T-cell (primary cell): ENCODE data around the gene AKAP6. TPM values are rescaled to one million over a fixed set of nuclear protein-coding genes. Genes with fewer than 3 reads are reported as not detected.
A peak's percentile ranks its signal among the peaks of the same experiment; 100 is the strongest.

ENCODE experiments used
- ATAC-seq, 4 experiments: fragments of 200-7000 bp in 3 of 4; fragments of 150-1000 bp in 1 of 4; cut with Tn5 transposase; replicated peaks in 1 of 4; 1 replicate in 3 of 4; 2 replicates in 1 of 4; pipeline ENCODE4 v1.10.0; 2021; ENCODE audit warnings: moderate library complexity in 3 of 4, mild to moderate bottlenecking in 2 of 4, moderate number of reproducible peaks in 1 of 4
- CTCF ChIA-PET, 2 donors: fragments of 300-600 bp; sonication (Branson Sonifier 250); formaldehyde crosslinking; loops; one replicate each; lab custom pipeline; 2022; ENCODE audit warnings: antibody characterized with exemption in 2 of 2; lab: Charles Lee
- POLR2A ChIA-PET, 2 donors: fragments of 300-600 bp; sonication (Branson Sonifier 250); formaldehyde crosslinking; loops; one replicate each; lab custom pipeline; 2022; ENCODE audit warnings: antibody characterized with exemption in 2 of 2; lab: Charles Lee
- DNase-seq, 35 experiments: peaks; one replicate each; pipeline versions ENCODE4 v3.0.0 to v3.0.0-alpha.2; 2013 to 2023
- H3K27ac ChIP-seq: one replicate; pipeline ENCODE4 v1.5.1; 2013; ENCODE audit warnings: low read length
- H3K27me3 ChIP-seq, 2 experiments: replicated peaks in 1 of 2; 1 replicate in 1 of 2; 2 replicates in 1 of 2; pipeline versions ENCODE4 v1.6.1 to v1.7.0; 2013; ENCODE audit warnings: low read length in 1 of 2, mixed read lengths in 1 of 2; ENCODE audit not compliant: control insufficient read depth in 2 of 2, insufficient read depth in 2 of 2; ENCODE audit errors: extremely low read depth in 1 of 2
- H3K36me3 ChIP-seq, 2 donors: 1 replicate in 1 of 2; 2 replicates in 1 of 2; pipeline versions ENCODE4 v1.6.1 to v1.7.0; 2013; ENCODE audit warnings: low read length in 1 of 2; ENCODE audit not compliant: control insufficient read depth in 2 of 2, insufficient read depth in 1 of 2; ENCODE audit errors: extremely low read depth in 1 of 2
- H3K4me1 ChIP-seq, 2 experiments: 1 replicate in 1 of 2; 2 replicates in 1 of 2; pipeline versions ENCODE4 v1.6.1 to v1.7.0; 2013; ENCODE audit warnings: low read length in 2 of 2, mixed read lengths in 1 of 2; ENCODE audit not compliant: insufficient read depth in 2 of 2, control insufficient read depth in 1 of 2; ENCODE audit errors: extremely low read depth in 1 of 2
- H3K4me3 ChIP-seq, 2 donors: 1 replicate in 1 of 2; 2 replicates in 1 of 2; pipeline versions ENCODE4 v1.5.1 to v1.7.0; 2013; ENCODE audit warnings: mild to moderate bottlenecking in 2 of 2, low read length in 1 of 2, moderate library complexity in 1 of 2; ENCODE audit not compliant: control insufficient read depth in 1 of 2; ENCODE audit errors: extremely low read depth in 1 of 2
- H3K9me3 ChIP-seq: 2 replicates; pipeline ENCODE4 v1.7.0; 2013
- H3K27ac Mint-ChIP-seq, 2 donors: one replicate each; pipeline ENCODE4 v1.8.0; 2020 to 2021; ENCODE audit warnings: mild to moderate bottlenecking in 2 of 2, mixed read lengths in 2 of 2
- H3K27me3 Mint-ChIP-seq, 2 donors: one replicate each; pipeline ENCODE4 v1.8.0; 2021 to 2022; ENCODE audit warnings: mixed read lengths in 2 of 2
- H3K36me3 Mint-ChIP-seq: one replicate; pipeline ENCODE4 v1.8.0; 2021; ENCODE audit warnings: mixed read lengths
- H3K4me1 Mint-ChIP-seq, 3 donors: one replicate each; pipeline ENCODE4 v1.8.0; 2020 to 2022; ENCODE audit warnings: mixed read lengths in 3 of 3, mild to moderate bottlenecking in 1 of 3
- H3K4me3 Mint-ChIP-seq, 3 donors: one replicate each; pipeline ENCODE4 v1.8.0; 2020 to 2022; ENCODE audit warnings: mild to moderate bottlenecking in 3 of 3, mixed read lengths in 3 of 3, moderate library complexity in 3 of 3
- H3K9me3 Mint-ChIP-seq, 3 donors: one replicate each; pipeline ENCODE4 v1.8.0; 2020 to 2022; ENCODE audit warnings: mixed read lengths in 3 of 3
- whole genome bisulfite sequencing: methylation state at CpG from one replicate; pipeline ENCODE4 v1.1.5; 2013; ENCODE audit warnings: missing lambda C conversion rate; ENCODE audit not compliant: insufficient coverage; 5-methylcytosine and 5-hydroxymethylcytosine counted together
- total RNA-seq, 35 experiments: library from RNA in 6 of 35; stranded (reverse) in 6 of 35; fragments of 120-200 nt in 1 of 35; gene quantifications; one replicate each; pipeline versions ENCODE4 v1.2.1 to v1.2.4 and lab custom pipeline; 2013 to 2026

AKAP6 gene
- total RNA-seq, 5 donors from 2014 or later (not counting 1 experiment from before 2014, with no cell fraction given) = 1.7 to 6.6 (median 2.6) TPM

DNA sequence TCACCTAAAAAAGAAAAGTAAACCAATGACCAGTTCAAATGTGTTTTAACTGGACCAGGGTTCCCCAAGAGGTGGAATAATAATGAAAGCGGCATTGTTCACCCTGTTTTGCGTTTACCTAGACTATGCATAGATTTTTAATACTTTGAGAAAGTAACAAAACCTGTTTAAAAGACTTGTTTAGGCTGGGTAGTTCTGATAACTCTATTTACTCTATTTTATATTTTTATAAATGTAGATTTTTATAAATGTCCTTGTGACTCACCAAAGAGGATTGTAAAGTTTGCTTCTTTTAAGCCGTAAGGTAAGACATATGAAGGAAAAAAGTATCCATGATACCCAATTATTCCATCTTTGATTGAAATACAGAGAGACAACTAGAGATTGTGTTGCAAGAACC lies 321.6 kb downstream of the AKAP6 start:
- WGBS = no CpG with 5 or more reads among the region's 3 CpGs
- no peak for DNase-seq
- H3K9me3 Mint-ChIP-seq = peaks cover 0 to 4% (median 0%) of the 10 kb centered on the region in 3 donors

DNA sequence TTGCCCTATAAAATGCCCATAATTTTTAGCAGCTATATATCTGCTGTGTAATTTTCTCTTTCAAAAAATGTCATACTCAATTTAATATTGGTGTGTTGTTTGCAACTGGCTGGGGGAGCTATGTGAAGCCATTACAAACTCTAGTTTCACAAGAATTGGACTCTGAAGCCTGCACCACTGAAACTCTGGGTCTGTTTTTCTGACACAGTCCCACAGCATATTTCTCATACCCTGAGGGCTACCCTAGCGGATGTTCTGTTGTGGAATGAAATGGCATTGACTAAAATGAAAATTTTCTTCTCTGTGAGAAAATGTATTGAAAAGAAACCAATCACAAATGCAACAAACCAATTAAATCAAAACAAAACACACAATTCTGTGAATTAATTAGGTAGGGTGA lies 325.0 kb downstream of the AKAP6 start:
- Histone ChIP-seq H3K27me3 (no peaks in the 10 kb centered on the region), H3K4me1 (no peaks in the 10 kb centered on the region), H3K36me3 (no peaks in the 10 kb centered on the region), H3K9me3 (no peaks in the 10 kb centered on the region), H3K27ac (no peak overlapping the region), H3K4me3 (no peak overlapping the region)
- ChIA-PET CTCF (no interaction called here), POLR2A (no interaction called here)
- no CpG with 5 or more reads among the region's 1 CpG for whole genome bisulfite sequencing
- Mint-ChIP-seq H3K27me3 (no peaks in the 10 kb centered on the region), H3K4me3 (no peak overlapping the region), H3K4me1 (no peaks in the 10 kb centered on the region), H3K36me3 (no peaks in the 10 kb centered on the region), H3K9me3 (peaks cover 0 to 4% (median 0%) of the 10 kb centered on the region in 3 donors), H3K27ac (no peak overlapping the region)
- DNase-seq (no peak), ATAC-seq (no peak)

More for the DNA sequence above, 321.6 kb downstream of the AKAP6 start:
- Mint-ChIP-seq H3K4me3 (no peak overlapping the region), H3K27ac (no peak overlapping the region), H3K27me3 (no peaks in the 10 kb centered on the region), H3K4me1 (no peaks in the 10 kb centered on the region), H3K36me3 (no peaks in the 10 kb centered on the region)
- ChIA-PET CTCF (no interaction called here), POLR2A (no interaction called here)
- H3K4me3 ChIP-seq = no peak overlapping the region
- H3K4me1 ChIP-seq = no peaks in the 10 kb centered on the region
- H3K36me3 ChIP-seq = no peaks in the 10 kb centered on the region
- H3K27ac ChIP-seq = no peak overlapping the region
- no peak for ATAC-seq
- no peaks in the 10 kb centered on the region for H3K9me3 ChIP-seq
- H3K27me3 ChIP-seq = no peaks in the 10 kb centered on the region

DNA sequence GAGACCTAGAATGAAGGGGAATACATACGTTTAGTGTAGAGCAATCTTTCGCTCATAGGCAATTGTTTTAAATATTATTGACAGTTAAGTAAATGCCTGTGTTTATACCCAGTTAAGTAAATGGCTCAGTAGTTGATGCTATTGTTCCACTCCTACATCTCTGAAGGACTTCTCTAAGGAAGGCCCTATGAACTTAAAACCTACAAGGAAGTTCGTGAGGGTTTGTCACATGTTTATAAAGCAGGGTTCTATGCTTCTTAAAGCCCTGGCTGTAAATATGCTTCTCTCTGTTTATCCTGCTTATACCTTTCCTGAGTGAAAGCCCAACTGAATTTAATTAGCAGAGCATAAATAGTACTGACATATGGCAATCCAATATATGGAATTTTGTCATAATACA lies 327.5 kb downstream of the AKAP6 start:
- Histone ChIP-seq H3K4me1 (no peaks in the 10 kb centered on the region), H3K4me3 (no peak overlapping the region), H3K27ac (no peak overlapping the region), H3K9me3 (no peaks in the 10 kb centered on the region), H3K27me3 (no peaks in the 10 kb centered on the region), H3K36me3 (no peaks in the 10 kb centered on the region)
- no peaks in the 10 kb centered on the region for H3K9me3 Mint-ChIP-seq
- H3K27me3 Mint-ChIP-seq = peaks cover 0 to 4% of the 10 kb centered on the region in 2 donors
- H3K27ac Mint-ChIP-seq = no peak overlapping the region
- ATAC-seq = no peak
- DNase-seq = no peak
- POLR2A ChIA-PET = no interaction called here
- no peak overlapping the region for H3K4me3 Mint-ChIP-seq
- WGBS = no CpG with 5 or more reads among the region's 3 CpGs
- no peaks in the 10 kb centered on the region for H3K36me3 Mint-ChIP-seq
- H3K4me1 Mint-ChIP-seq = no peaks in the 10 kb centered on the region
- CTCF ChIA-PET = no interaction called here

DNA sequence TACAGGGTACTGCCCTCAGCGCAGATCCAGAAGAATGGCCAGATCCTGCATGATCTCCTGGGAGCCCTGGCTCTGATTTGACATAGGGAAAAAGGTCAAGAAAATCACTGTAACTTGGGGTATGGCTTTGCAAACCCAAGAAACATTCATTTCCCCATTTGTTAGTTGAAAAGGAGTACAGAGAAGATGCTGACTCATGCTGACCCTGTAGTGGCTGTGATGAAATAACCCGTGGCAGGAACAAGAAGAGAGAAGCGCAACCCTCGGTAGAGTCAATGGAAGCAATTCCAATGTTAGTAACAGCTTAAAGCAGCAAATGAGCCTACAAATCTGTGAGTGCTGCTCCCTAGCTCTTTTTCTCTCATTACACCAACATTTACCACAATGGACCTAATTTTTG lies 328.0 kb downstream of the AKAP6 start:
- H3K4me1 ChIP-seq = no peaks in the 10 kb centered on the region
- Mint-ChIP-seq H3K27ac (no peak overlapping the region), H3K27me3 (peaks cover 0 to 4% of the 10 kb centered on the region in 2 donors), H3K36me3 (no peaks in the 10 kb centered on the region), H3K4me3 (no peak overlapping the region), H3K9me3 (no peaks in the 10 kb centered on the region), H3K4me1 (no peaks in the 10 kb centered on the region)
- POLR2A ChIA-PET = no interaction called here
- no peak overlapping the region for H3K4me3 ChIP-seq
- WGBS = 46% methylated on average over 2 of the region's 4 CpGs
- H3K27me3 ChIP-seq = no peaks in the 10 kb centered on the region
- DNase-seq (peak in 3 of 35 experiments; percentile 0 to 4 (median 3)), ATAC-seq (no peak)
- no peak overlapping the region for H3K27ac ChIP-seq
- no peaks in the 10 kb centered on the region for H3K9me3 ChIP-seq
- H3K36me3 ChIP-seq = no peaks in the 10 kb centered on the region
- CTCF ChIA-PET = no interaction called here

DNA sequence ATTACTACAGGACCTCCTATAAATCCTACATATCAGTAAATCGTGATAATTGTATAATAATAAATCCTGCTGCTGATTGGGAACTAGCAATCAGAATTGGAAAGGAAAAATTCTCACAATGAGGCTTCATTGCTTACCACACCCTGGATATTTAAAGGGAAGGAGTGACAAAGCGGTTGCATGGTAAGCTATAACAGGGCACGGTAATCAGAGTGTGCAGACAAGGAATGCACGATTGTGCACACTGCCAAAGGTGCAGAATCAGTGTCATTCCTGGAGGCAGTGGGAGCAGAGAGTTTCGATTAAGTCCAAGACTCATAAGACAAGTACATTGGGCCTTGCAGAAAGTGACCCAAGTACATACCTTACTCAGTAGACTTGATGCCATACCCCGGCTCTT lies 332.1 kb downstream of the AKAP6 start:
- Mint-ChIP-seq H3K27ac (no peak overlapping the region), H3K27me3 (peaks cover 0 to 4% of the 10 kb centered on the region in 2 donors), H3K9me3 (no peaks in the 10 kb centered on the region), H3K4me1 (no peaks in the 10 kb centered on the region), H3K36me3 (no peaks in the 10 kb centered on the region), H3K4me3 (no peak overlapping the region)
- ATAC-seq (no peak), DNase-seq (no peak)
- POLR2A ChIA-PET = no interaction called here
- H3K36me3 ChIP-seq = no peaks in the 10 kb centered on the region
- no peak overlapping the region for H3K27ac ChIP-seq
- no peaks in the 10 kb centered on the region for H3K4me1 ChIP-seq
- CTCF ChIA-PET = no interaction called here
- no peak overlapping the region for H3K4me3 ChIP-seq
- WGBS = 90% methylated on average over 2 of the region's 6 CpGs
- H3K9me3 ChIP-seq = no peaks in the 10 kb centered on the region
- no peaks in the 10 kb centered on the region for H3K27me3 ChIP-seq

DNA sequence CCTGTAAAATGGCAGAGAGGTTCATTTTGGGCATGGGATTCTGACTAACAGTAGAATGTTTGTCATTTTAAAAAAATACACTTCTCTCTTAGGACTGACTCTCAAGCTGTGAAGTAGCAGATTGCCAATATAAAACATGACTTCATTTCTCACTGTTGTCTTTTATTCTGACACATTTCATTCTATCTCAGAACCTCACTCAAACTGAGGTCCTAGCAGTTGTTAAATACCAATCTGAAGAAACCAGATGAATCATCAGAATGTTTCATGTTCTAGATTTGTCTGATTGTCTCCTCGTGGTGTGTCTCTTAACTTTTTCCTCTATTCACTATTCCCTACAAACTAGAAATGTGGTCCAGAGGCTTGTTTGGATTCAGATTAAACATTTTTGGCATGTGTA lies 333.1 kb downstream of the AKAP6 start:
- Mint-ChIP-seq H3K36me3 (no peaks in the 10 kb centered on the region), H3K27ac (no peak overlapping the region), H3K4me3 (no peak overlapping the region), H3K9me3 (no peaks in the 10 kb centered on the region), H3K4me1 (no peaks in the 10 kb centered on the region), H3K27me3 (peaks cover 0 to 4% of the 10 kb centered on the region in 2 donors)
- no peak overlapping the region for H3K27ac ChIP-seq
- POLR2A ChIA-PET = no interaction called here
- CTCF ChIA-PET = interaction anchor here in 1 of 2 donors (0.7 kb wide), 1 partner anchor 47 kb away, joined by 3 read pairs; no protein-coding TSS in a partner anchor
- H3K4me1 ChIP-seq = no peaks in the 10 kb centered on the region
- H3K27me3 ChIP-seq = no peaks in the 10 kb centered on the region
- no peaks in the 10 kb centered on the region for H3K9me3 ChIP-seq
- no CpG with 5 or more reads among the region's 1 CpG for WGBS
- ATAC-seq (no peak), DNase-seq (no peak)
- no peaks in the 10 kb centered on the region for H3K36me3 ChIP-seq
- H3K4me3 ChIP-seq = no peak overlapping the region

DNA sequence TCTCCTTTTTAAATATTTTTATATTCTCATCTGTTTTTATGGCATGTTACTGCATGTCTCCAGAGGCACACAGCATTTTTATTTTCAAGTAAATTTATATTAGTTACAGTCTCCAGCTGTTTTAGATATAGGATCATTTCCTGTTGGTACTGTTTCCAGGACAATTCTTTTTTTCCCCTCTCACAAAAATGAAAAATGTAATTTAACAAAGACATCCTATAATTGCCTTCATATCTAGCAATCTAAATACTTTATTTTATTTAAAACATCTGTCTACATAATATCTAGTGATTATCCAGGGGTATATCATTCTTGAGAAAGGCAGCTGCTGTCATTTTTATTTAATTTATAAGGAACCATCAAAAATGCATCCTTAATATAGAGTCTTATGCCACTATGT lies 337.2 kb downstream of the AKAP6 start:
- H3K4me1 Mint-ChIP-seq = no peaks in the 10 kb centered on the region
- no peaks in the 10 kb centered on the region for H3K36me3 Mint-ChIP-seq
- POLR2A ChIA-PET = no interaction called here

More for the DNA sequence above, 337.2 kb downstream of the AKAP6 start:
- H3K9me3 ChIP-seq = no peaks in the 10 kb centered on the region
- no peak overlapping the region for H3K27ac Mint-ChIP-seq
- H3K36me3 ChIP-seq = no peaks in the 10 kb centered on the region
- no peak for ATAC-seq
- no peaks in the 10 kb centered on the region for H3K27me3 Mint-ChIP-seq
- no peak overlapping the region for H3K27ac ChIP-seq
- peaks cover 3 to 6% (median 5%) of the 10 kb centered on the region in 3 donors for H3K9me3 Mint-ChIP-seq
- H3K4me3 ChIP-seq = no peak overlapping the region
- H3K4me3 Mint-ChIP-seq = no peak overlapping the region
- DNase-seq = no peak
- H3K27me3 ChIP-seq = no peaks in the 10 kb centered on the region
- CTCF ChIA-PET = interaction anchor here in 1 of 2 donors (1.0 kb wide), 1 partner anchor 45 kb away, joined by 3 read pairs; no protein-coding TSS in a partner anchor
- H3K4me1 ChIP-seq = no peaks in the 10 kb centered on the region
